ENCODE measurements around the gene TSSC4. TPM values are rescaled to one million over a fixed set of nuclear protein-coding genes. Genes with fewer than 3 reads are reported as not detected.
A peak's percentile ranks its signal among the peaks of the same experiment; 100 is the strongest.

Gene TSSC4
- total and polyA plus RNA-seq, 9 of the 15 experiments (the other 6 are each of a cell fraction or from before 2014, with no cell fraction given), result 0.41 to 54.2 (median 11.0) TPM

GRCh38 chr11:2400069-2400761 is at the start of gene TSSC4 (continued):
- TF ChIP-seq, protein P1, sequence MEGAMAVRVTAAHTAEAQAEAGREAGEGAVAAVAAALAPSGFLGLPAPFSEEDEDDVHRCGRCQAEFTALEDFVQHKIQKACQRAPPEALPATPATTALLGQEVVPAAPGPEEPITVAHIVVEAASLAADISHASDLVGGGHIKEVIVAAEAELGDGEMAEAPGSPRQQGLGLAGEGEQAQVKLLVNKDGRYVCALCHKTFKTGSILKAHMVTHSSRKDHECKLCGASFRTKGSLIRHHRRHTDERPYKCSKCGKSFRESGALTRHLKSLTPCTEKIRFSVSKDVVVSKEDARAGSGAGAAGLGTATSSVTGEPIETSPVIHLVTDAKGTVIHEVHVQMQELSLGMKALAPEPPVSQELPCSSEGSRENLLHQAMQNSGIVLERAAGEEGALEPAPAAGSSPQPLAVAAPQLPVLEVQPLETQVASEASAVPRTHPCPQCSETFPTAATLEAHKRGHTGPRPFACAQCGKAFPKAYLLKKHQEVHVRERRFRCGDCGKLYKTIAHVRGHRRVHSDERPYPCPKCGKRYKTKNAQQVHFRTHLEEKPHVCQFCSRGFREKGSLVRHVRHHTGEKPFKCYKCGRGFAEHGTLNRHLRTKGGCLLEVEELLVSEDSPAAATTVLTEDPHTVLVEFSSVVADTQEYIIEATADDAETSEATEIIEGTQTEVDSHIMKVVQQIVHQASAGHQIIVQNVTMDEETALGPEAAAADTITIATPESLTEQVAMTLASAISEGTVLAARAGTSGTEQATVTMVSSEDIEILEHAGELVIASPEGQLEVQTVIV (CRISPR knock-in tag; IDR thresholded peaks at IDR 0.05; ENCODE audit: borderline replicate concordance), result no peak
- TF ChIP-seq RHOXF2B (CRISPR knock-in tag; conservative IDR thresholded peaks at IDR 0.05) (no peak), ZNF717 (CRISPR knock-in tag; IDR thresholded peaks at IDR 0.05) (no peak), CREBBP (IDR thresholded peaks at IDR 0.05; ENCODE audit: low read depth, low read length) (no peak), HMGN3 (IDR thresholded peaks at IDR 0.05; ENCODE audit: borderline replicate concordance, extremely low read depth, insufficient read length, low read depth, low read length) (peak; percentile 88), POLR3A (IDR thresholded peaks at IDR 0.05; ENCODE audit: borderline replicate concordance, extremely low read depth, insufficient read depth, insufficient read length) (no peak), MTF1 (CRISPR knock-in tag; IDR thresholded peaks at IDR 0.05; ENCODE audit: borderline replicate concordance) (no peak), BRD4 (IDR thresholded peaks at IDR 0.05) (no peak), MAFG (tag; conservative IDR thresholded peaks at IDR 0.05) (no peak), CHD1 (IDR thresholded peaks at IDR 0.05; ENCODE audit: low read length) (no peak), NFIC (IDR thresholded peaks at IDR 0.05) (0 out of 2 replicates have a peak, but pooled peaks have one; percentile 38), NCOR1 (IDR thresholded peaks at IDR 0.05) (0 out of 2 replicates have a peak, but pooled peaks have one; percentile 36), ZFP36 (IDR thresholded peaks at IDR 0.05; ENCODE audit: low read depth, low read length, partially characterized antibody) (no peak), SUPT5H (IDR thresholded peaks at IDR 0.05) (peak; percentile 93), KAT2B (IDR thresholded peaks at IDR 0.05; ENCODE audit: low read depth, low read length) (no peak), FOXP1 (CRISPR knock-in tag; IDR thresholded peaks at IDR 0.05) (no peak; the same call in 1 of the 2 replicates), MYNN (IDR thresholded peaks at IDR 0.05) (peak; percentile 79), MYNN (CRISPR knock-in tag; IDR thresholded peaks at IDR 0.05) (no peak), CCNT2 (IDR thresholded peaks at IDR 0.05; ENCODE audit: borderline replicate concordance, extremely low read depth, insufficient read length, low read depth, low read length) (peak; percentile 62), GATA2 (CRISPR knock-in tag; IDR thresholded peaks at IDR 0.05) (no peak), HES1 (IDR thresholded peaks at IDR 0.05; ENCODE audit: low read depth) (no peak), STAT6 (CRISPR knock-in tag; IDR thresholded peaks at IDR 0.05) (no peak), KLF13 (tag; IDR thresholded peaks at IDR 0.05; ENCODE audit: borderline replicate concordance, low read depth) (0 out of 2 replicates have a peak, but pooled peaks have one; percentile 22), HDAC8 (tag; IDR thresholded peaks at IDR 0.05) (no peak), MAFK (IDR thresholded peaks at IDR 0.05; ENCODE audit: low read length) (no peak)

All from K562 (cell line).